Erythroblast (primary cell): Measurements from ENCODE around the gene SUPT4H1.

Experiments used
- GATA1 ChIP-seq: IDR thresholded peaks from 2 replicates; pipeline ENCODE4 v1.6.1; 2011; ENCODE audit warnings: low read depth, mild to moderate bottlenecking, control low read depth, low read length, moderate library complexity
- POLR2A ChIP-seq: IDR thresholded peaks from 2 replicates; pipeline ENCODE4 v1.6.1; 2011; ENCODE audit warnings: mild to moderate bottlenecking, low read length

DNA sequence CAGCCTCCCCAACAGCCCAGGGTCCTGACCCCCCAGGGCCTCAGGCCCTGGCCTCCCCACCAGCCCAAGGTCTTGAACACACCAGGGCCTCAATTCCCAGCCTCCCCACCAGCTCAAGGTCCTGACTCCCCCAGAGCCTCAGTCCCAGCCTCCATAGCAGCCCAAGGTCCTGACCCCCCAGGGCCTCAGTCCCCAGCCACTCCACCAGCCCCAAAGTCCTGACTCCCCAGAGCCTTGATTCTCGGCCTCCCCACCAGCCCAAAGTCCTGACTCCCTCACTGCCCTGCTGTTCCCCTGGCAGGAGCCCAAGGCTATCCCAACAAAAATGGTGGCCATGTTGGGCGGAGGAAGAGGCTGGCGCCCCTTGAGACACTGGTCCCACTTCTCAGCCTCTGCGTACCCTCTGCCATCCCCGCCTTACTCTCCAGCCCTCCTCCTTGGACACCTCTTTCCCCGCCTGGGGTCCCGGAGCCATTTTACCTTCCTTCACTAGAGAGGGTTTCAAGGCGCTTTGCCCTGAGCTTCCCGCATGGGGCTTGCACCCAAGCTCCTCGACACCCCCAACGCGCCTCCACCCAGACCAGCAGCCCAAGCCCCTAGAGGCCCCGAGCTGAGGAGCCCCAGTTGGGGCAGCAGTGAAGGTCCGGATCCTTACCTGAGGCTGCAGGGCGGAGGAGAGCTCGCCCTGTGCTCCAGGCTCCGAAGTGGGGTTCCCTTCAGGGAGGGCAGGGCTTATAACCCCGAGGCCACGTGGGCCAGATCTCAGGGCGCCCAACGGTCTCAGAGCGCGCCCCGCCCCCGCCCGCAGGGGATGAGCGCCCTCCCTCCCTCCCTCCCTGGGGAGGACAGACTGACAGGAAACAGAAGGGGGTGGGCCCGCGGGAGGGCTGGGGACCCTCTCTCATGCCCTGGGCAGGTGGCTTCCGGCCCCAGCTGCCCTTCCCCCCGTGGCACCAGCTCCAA, 19.9 kb downstream of the SUPT4H1 start:
- TF ChIP-seq POLR2A (peak; percentile 99), GATA1 (no peak)
